Vagina (tissue), 2 donors: ENCODE data around the gene TAGLN.

Experiments used
- POLR2AphosphoS5 ChIP-seq, 2 donors: sonication (generic); formaldehyde crosslinking; IDR thresholded peaks; one replicate each; pipeline ENCODE4 v1.9.0; 2017; ENCODE audit warnings: antibody characterized with exemption in 2 of 2, mild to moderate bottlenecking in 2 of 2, low read depth in 1 of 2; ENCODE audit not compliant: insufficient read depth in 1 of 2
- TF ChIP-seq, protein P1 (sequence below), 3 experiments: fragments of 450-650 bp in 2 of 3; fragments of 200-600 bp in 1 of 3; sonication (generic) in 1 of 3; IDR thresholded peaks; one replicate each; pipeline ENCODE4 v1.5.1; 2017 to 2019; ENCODE audit warnings: antibody characterized with exemption in 3 of 3, mild to moderate bottlenecking in 2 of 3, moderate library complexity in 2 of 3

DNA sequence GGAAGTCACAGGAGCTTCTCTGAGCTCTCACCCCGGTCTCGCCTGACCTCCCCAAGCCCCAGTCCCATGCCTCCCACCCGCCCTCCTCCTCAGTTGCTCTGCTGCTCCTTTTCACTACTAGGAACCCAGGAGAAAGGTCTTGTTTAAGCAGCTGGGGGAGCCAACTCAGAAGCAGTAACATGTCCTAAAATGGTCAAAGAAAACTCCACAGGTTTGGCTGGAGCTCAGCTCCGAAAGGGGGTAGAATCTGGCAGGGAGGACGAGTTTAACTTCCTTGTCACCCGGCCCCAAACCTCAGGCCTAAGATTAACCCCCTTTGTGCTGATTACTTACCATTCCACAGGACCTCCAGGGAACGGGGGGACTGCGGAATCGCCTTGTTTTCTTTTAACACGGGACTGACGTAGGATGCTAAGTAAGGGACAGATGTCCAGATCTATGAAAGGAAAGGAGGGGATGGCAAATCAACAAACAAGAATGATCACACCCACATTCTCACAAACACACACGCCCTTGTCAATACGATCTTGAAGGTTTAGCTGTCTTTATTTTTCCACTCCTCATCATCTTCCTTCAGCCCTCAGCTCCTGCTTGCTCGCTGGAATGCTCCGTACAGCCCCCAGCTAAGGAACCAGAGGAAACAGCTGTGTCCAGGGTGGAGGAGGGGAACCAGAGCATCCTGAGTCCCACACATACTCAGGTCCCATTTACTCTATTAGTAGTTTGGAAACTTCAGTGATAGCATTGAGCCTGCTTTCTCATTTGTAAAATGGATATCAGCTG lies 19.2 kb downstream of the TAGLN start:
- TF ChIP-seq, protein P1, sequence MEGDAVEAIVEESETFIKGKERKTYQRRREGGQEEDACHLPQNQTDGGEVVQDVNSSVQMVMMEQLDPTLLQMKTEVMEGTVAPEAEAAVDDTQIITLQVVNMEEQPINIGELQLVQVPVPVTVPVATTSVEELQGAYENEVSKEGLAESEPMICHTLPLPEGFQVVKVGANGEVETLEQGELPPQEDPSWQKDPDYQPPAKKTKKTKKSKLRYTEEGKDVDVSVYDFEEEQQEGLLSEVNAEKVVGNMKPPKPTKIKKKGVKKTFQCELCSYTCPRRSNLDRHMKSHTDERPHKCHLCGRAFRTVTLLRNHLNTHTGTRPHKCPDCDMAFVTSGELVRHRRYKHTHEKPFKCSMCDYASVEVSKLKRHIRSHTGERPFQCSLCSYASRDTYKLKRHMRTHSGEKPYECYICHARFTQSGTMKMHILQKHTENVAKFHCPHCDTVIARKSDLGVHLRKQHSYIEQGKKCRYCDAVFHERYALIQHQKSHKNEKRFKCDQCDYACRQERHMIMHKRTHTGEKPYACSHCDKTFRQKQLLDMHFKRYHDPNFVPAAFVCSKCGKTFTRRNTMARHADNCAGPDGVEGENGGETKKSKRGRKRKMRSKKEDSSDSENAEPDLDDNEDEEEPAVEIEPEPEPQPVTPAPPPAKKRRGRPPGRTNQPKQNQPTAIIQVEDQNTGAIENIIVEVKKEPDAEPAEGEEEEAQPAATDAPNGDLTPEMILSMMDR (IDR thresholded peaks at IDR 0.05), result no peak
- TF ChIP-seq POLR2AphosphoS5 (IDR thresholded peaks at IDR 0.05; ENCODE audit: insufficient read depth in 1 of 2, low read depth in 1 of 2), result peak in 1 of 2 donors; percentile 36
